GM19467 (cell line): Measurements from ENCODE around the gene ME2.
A peak's percentile ranks its signal among the peaks of the same experiment; 100 is the strongest.
"Not testable (repeated sequence)": the region's sequence is repeated elsewhere in the genome, so short reads cannot be mapped to it uniquely, and the experiment has no call there.

Experiments used
- ATAC-seq: cut with Tn5 transposase; IDR thresholded peaks from one replicate; pipeline ENCODE4 v1.9.1; 2021; ENCODE audit warnings: mild to moderate bottlenecking, moderate library complexity; ENCODE audit not compliant: unreplicated experiment

Gene ME2

DNA sequence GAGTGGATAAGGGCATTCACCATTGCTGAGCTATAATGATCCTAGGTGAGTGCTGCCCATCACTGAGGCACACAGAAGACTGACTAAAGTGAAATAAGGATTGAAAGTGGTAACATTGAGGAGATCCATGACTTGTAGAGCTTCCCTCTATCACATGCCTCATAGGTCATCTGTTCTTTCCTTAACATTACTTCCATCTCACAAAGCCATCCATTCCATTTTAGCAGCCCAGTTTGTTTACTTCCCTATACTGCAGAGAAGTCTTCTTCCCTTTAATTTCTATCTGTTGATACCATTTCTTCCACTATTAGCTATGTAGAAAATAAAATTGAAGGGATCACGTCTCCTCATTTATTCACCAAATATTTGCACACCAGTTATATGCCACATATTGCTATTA is 32.1 kb downstream of the ME2 start:
- ATAC-seq = no peak

DNA sequence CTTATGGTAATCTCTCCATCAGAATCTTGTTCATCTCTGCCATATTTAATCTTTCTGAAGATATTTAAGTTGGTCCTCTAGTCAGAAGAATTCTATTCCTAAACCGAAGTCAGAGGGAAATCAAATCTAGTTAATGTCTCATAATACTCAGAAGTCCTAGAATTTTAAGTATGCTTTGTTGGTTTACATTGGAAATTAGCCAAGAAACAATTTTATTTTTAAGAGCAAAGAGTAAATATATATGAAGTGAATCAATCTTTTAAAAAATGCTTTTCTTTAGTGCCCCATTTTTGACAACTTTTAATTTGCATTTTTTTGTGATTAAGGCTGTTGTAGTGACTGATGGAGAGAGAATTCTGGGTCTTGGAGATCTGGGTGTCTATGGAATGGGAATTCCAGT is 38.1 kb downstream of the ME2 start:
- ATAC-seq = no peak

GRCh38 chr18:50918153-50918552 is 39.2 kb downstream of the ME2 start:
- ATAC-seq = no peak

- no peak for ATAC-seq
Observed at GRCh38 chr18:50924372-50924771, 45.5 kb downstream of the ME2 start.

GRCh38 chr18:50926521-50926920 is 47.6 kb downstream of the ME2 start:
- no peak for ATAC-seq

GRCh38 chr18:50928551-50928950 is 49.6 kb downstream of the ME2 start:
- no peak for ATAC-seq

DNA sequence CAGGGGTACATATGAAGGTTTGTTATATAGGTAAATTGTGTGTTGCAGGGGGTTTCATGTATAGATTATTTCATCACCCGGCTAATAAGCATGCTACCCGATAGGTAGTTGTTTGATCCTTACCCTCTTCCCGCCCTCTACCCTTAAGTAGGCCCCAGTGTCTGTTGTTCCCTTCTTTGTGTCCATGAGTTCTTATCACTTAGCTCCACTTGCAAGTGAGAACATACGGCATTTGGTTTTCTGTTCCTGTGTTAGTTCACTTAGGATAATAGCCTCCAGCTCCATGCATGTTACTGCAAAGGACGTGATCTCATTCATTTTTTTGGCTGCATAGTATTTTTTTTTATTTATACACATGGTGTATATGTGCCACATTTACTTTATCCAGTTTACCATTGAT is 54.8 kb downstream of the ME2 start:
- ATAC-seq = no peak

GRCh38 chr18:50934545-50935211 is 55.8 kb downstream of the ME2 start:
- ATAC-seq = no peak

- no peak for ATAC-seq
Observed at GRCh38 chr18:50935493-50936191, 56.7 kb downstream of the ME2 start.

- ATAC-seq = no peak
Observed at GRCh38 chr18:50937183-50937582, 58.3 kb downstream of the ME2 start.

DNA sequence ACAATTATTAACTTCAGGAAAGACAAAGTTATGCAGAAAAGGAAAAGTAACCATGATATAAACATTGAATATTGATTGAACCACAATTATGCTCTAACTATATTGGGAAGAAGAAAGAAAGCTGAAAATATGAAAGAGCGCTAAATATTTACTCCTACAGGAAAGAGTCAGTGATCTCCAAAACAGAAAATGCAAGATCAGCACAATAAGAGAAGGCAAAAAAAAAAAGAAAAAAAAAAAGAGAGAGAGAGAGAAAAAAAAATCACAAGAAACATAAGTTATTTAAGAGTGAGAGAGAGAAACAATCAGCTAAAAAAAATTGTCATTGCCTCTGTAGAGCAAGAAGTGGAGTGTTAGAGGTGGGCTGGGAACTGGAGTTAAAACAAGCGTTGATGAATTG is 60.0 kb downstream of the ME2 start:
- no peak for ATAC-seq

DNA sequence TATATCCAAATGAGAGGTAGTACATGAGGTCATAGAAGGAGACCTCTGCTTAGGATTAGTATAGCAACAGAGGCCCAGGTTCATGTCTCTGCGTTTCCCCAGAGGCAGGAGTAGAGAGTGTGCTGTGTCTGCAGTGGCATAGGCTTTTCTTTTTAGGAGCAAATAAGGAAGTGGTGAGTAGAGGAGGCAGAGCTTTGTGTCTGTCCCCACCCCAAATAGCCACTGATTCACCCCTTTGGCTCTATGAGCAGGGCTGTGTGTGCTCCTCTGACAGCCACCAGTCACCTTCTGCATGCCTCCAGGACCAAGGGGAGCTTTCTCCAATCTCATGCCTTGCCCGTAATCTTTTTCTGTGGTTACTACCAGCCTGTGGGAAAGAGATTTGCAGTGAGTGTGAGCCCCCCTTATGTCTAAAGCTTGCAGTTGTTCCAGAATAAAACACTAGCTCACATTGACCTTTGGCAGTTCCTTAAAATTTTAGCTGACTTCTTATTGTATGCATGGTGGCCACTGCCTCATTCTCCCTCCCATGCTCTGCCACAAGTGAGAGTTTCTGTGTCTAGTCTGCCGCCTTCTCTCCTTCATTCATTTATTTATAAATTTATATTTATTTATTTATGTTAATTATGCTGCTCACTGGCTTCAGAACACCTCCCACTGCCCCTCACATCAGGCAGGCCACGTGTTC is 65.5 kb downstream of the ME2 start:
- no peak for ATAC-seq

DNA sequence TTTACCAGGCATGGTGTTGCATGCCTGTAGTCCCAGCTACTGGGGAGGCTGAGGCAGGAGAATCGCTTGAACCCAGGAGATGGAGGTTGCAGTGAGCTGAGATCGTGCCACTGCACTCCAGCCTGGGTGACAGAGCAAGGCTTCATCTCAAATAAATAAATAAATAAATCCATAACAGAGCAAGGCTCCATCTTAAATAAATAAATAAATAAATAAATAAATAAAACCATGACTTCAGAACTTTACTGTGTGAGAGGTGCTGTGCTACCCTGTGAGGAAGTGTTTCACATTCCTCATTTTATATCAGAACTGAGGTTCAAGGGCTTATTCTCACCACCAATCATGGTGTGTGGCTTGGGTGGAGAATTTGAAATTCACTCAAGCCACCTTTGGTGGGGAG is 67.0 kb downstream of the ME2 start:
- ATAC-seq = not testable (repeated sequence)

DNA sequence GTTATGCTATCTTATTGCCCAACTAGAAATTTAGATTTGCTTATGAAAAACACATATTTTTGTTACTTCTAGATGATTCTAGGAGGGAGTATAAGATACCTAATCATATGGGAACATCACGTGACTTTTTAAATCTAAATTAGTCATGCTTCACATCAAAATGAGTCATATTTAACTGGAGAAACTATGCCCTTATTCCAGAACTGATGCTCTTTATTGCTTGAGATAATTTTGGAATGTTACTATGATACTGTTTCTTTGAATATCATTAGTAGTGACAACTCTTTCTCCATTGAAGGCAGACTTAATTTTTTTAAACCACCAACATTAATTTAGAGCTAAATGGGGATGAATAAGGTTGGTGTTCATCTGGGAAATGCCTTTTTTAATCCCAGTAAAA is 69.0 kb downstream of the ME2 start:
- ATAC-seq = no peak

- no peak for ATAC-seq
Observed at GRCh38 chr18:50949185-50949584, 70.3 kb downstream of the ME2 start.

DNA sequence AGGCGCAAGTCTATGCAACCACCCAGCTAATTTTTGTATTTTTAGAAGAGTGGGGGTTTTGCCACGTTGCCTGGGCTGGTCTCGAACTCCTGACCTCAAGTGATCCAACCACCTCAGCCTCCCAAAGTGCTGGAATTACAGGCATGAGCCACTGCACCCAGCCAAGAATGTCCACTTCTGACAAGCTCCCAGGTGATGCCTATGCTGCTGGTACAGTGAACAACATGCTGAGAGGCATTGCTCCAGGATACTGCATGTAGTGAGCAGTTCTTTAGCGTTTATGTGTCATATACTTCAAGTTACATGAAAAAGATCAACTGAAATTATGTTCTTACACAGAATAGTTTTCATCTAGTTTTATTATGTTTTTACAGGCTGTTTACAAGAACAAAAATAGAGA is 71.7 kb downstream of the ME2 start:
- ATAC-seq = no peak

- no peak for ATAC-seq
Observed at GRCh38 chr18:50953822-50954221, 74.9 kb downstream of the ME2 start.

DNA sequence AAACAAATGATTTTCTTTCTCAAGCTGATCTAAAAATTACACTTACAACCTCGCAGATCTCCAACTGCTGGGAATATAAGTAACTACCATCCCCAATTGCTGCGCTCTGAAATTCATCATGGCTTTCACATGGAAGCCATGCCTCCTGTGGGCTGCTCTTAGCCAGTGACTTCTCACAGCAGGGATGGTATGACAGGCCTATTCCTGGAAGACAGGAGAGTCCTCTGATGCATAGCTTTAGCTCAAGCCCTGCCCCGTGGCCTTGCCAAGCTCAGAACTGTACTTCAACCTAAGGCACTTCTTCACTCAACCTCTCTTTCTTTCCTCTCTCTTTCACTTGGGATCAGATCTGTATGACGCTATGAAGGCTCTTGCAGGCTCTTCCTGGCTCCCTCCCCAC is 76.3 kb downstream of the ME2 start:
- no peak for ATAC-seq

DNA sequence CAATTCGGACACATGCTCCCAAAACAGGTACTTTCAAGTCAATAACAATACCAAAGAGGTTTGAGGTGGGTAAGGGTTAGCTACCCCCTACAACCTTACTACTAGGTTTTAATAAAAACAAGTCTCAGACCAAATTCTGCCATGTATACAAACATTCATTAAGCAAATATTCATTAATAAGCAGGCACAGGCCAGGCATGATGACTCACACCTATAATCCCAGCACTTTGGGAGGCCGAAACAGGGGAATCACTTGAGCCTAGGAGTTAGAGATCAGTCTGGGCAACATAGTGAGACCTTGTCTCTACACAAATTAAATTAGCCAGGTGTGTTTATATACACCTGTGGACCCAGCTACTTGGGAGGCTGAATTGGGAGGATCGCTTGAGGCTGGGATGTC is 77.2 kb downstream of the ME2 start:
- ATAC-seq = no peak

- no peak for ATAC-seq
Observed at GRCh38 chr18:50961974-50962373, 83.1 kb downstream of the ME2 start.

GRCh38 chr18:50967714-50968661 is 89.1 kb downstream of the ME2 start, which contains the start of gene ELAC1:
Gene ELAC1, plus strand, starts transcription at chr18:50968040. Its CDS starts 6,365 bp downstream, at chr18:50974405.
- peak; percentile 96 for ATAC-seq
